ENCODE data around the gene JMJD7. TPM values are rescaled to one million over a fixed set of nuclear protein-coding genes. Genes with fewer than 3 reads are reported as not detected.

JMJD7 gene
- total RNA-seq (10 to 100 TPM in 3 of 6 donors, 1 to 10 TPM in 3; 6.5 to 12.5 (median 9.9) TPM), polyA plus RNA-seq (10 to 100 TPM; 11.2 to 16.8 TPM)

GRCh38 chr15:41827880-41828806 lies at the start of gene JMJD7:
Gene JMJD7 (plus strand): TSS chr15:41828092. CDS start chr15:41828125, 33 bp downstream.
- intact Hi-C loops (cut with DNase I) = no loop called here
- ATAC-seq = peak; percentile 95 to 98 (median 96)
- peak; percentile 94 to 99 (median 98) for DNase-seq
- Histone ChIP-seq H3K9me3 (no peaks in the 10 kb centered on the region), H3K27ac (peak within 1 kb of the TSS; percentile 65 to 73 (median 68)), H3K36me3 (no peaks in the 10 kb centered on the region), H3K4me3 (peak within 1 kb of the TSS; percentile 72 to 76 (median 76)), H3K27me3 (no peaks in the 10 kb centered on the region), H3K4me1 (peaks cover 5 to 7% (median 6%) of the 10 kb centered on the region in 3 donors)
- 0 to 1% methylated on average over 48 to 66 of the region's 66 CpGs for WGBS, 2 donors
- FAIRE-seq = no peak
- TF ChIP-seq CTCF (IDR thresholded peaks at IDR 0.05) = no peak

- no peak for DNase-seq
- 74 to 91% methylated on average over 1 of the region's 1 CpG for WGBS, 2 donors
- TF ChIP-seq CTCF (IDR thresholded peaks at IDR 0.05) = no peak
- Histone ChIP-seq H3K9me3 (no peaks in the 10 kb centered on the region), H3K27ac (no peak overlapping the region), H3K4me1 (peaks cover 0 to 10% (median 0%) of the 10 kb centered on the region in 3 donors), H3K4me3 (no peak overlapping the region), H3K27me3 (no peaks in the 10 kb centered on the region), H3K36me3 (no peaks in the 10 kb centered on the region)
- intact Hi-C loops (cut with DNase I) = loop anchor here in 1 of 3 donors (10.0 kb wide), 1 partner anchor 126 kb away; no protein-coding TSS in a partner anchor
- no peak for FAIRE-seq
- no peak for ATAC-seq
Measured at GRCh38 chr15:41778521-41778920, 49.4 kb upstream of the JMJD7 start.

- TF ChIP-seq CTCF (IDR thresholded peaks at IDR 0.05) = no peak
- FAIRE-seq = no peak
- no peak overlapping the region for H3K4me3 ChIP-seq
- intact Hi-C loops (cut with DNase I) = loop anchor here in 1 of 3 donors (10.0 kb wide), 1 partner anchor 125 kb away; no protein-coding TSS in a partner anchor
- H3K4me1 ChIP-seq = peaks cover 0 to 10% (median 0%) of the 10 kb centered on the region in 3 donors
- H3K36me3 ChIP-seq = no peaks in the 10 kb centered on the region
- WGBS, 2 donors = 85 to 92% methylated on average over 4 of the region's 4 CpGs
- no peak for ATAC-seq
- no peak overlapping the region for H3K27ac ChIP-seq
- H3K27me3 ChIP-seq = no peaks in the 10 kb centered on the region
- H3K9me3 ChIP-seq = no peaks in the 10 kb centered on the region
- no peak for DNase-seq
Measured at GRCh38 chr15:41779662-41780157, 48.2 kb upstream of the JMJD7 start.

- 64 to 71% methylated on average over 2 of the region's 2 CpGs for WGBS, 2 donors
- no peaks in the 10 kb centered on the region for H3K9me3 ChIP-seq
Measured at GRCh38 chr15:41780266-41780665, 47.6 kb upstream of the JMJD7 start.

More at GRCh38 chr15:41780266-41780665, 47.6 kb upstream of the JMJD7 start:
- no peaks in the 10 kb centered on the region for H3K27me3 ChIP-seq
- peaks cover 0 to 8% (median 0%) of the 10 kb centered on the region in 3 donors for H3K4me1 ChIP-seq
- no peak overlapping the region for H3K27ac ChIP-seq
- H3K4me3 ChIP-seq = no peak overlapping the region
- no peaks in the 10 kb centered on the region for H3K36me3 ChIP-seq
- FAIRE-seq (no peak), ATAC-seq (no peak), DNase-seq (no peak)
- intact Hi-C loops (cut with DNase I) = no loop called here
- TF ChIP-seq CTCF (IDR thresholded peaks at IDR 0.05) = no peak

All from pancreas (tissue), 10 donors.